Pancreas (tissue), 10 donors: Measurements from ENCODE around the gene DGKD. TPM values are rescaled to one million over a fixed set of nuclear protein-coding genes. Genes with fewer than 3 reads are reported as not detected.

Source experiments
- ATAC-seq, 4 donors: fragments of 200-7000 bp; cut with Tn5 transposase; one replicate each; pipeline versions ENCODE4 v1.8.0 to v1.9.1; 2020; ENCODE audit warnings: mild to moderate bottlenecking in 4 of 4, moderate library complexity in 4 of 4
- DNase-seq, 6 donors: peaks; one replicate each; pipeline ENCODE4 v3.0.0-alpha.2; 2020
- FAIRE-seq: peaks from 2 replicates; lab custom pipeline; 2012; peaks lifted over from hg19 to GRCh38; lab: Jason Lieb, UNC
- H3K27ac ChIP-seq, 4 donors: fragments of 200-600 bp; sonication (generic); 1 replicate in 3 of 4; 2 replicates in 1 of 4; pipeline versions ENCODE4 v1.5.0 to v1.8.0; 2020
- H3K27me3 ChIP-seq, 4 donors: fragments of 200-600 bp; one replicate each; pipeline ENCODE4 v1.8.0; 2021
- H3K36me3 ChIP-seq, 3 donors: fragments of 200-600 bp; sonication (generic) in 1 of 3; one replicate each; pipeline versions ENCODE4 v1.5.0 to v1.8.0; 2020 to 2021
- H3K4me1 ChIP-seq, 3 donors: fragments of 200-600 bp; one replicate each; pipeline ENCODE4 v1.8.0; 2021
- H3K4me3 ChIP-seq, 4 donors: fragments of 200-600 bp; sonication (generic) in 2 of 4; one replicate each; pipeline versions ENCODE4 v1.5.0 to v1.8.0; 2020 to 2021
- H3K9me3 ChIP-seq, 4 donors: fragments of 200-600 bp; one replicate each; pipeline ENCODE4 v1.8.0; 2021
- WGBS, 2 donors: extraction: QIAGEN DNeasy Blood & Tissue Kit; methylation state at CpG; one replicate each; pipeline ENCODE4 v1.1.7; 2013; 5-methylcytosine and 5-hydroxymethylcytosine counted together
- intact Hi-C, 3 donors: fragments of 100-400 bp; cut with DNase I; formaldehyde crosslinking; loops; one replicate each; pipeline versions ENCODE4 v1.11.1 to v1.14.2; 2022
- polyA plus RNA-seq, 2 donors: library from polyadenylated mRNA; stranded (reverse); fragments of 200-250 nt; gene quantifications; one replicate each; pipeline ENCODE4 v1.2.3, GENCODE V29; 2013
- total RNA-seq, 6 donors: library from RNA; stranded (reverse); fragmentation: NEBNext Ultra II Directional in 4 of 6; extraction: Animal tissue kit (Norgen Biotek cat#: 25700) in 4 of 6; gene quantifications; one replicate each; pipeline versions ENCODE4 v1.2.1 to v1.2.4, GENCODE V29; 2021 to 2023
- TF ChIP-seq, protein P1 (sequence below), 4 donors: fragments of 200-600 bp; sonication (generic) in 3 of 4; IDR thresholded peaks; one replicate each; pipeline versions ENCODE4 v1.5.0 to v1.8.0; 2021; ENCODE audit warnings: antibody characterized with exemption in 4 of 4
- donor health status: healthy with polysubstance abuse.
- donor health status: DM: no; HTN: no; CAD: no; lungs with moderate emphysema.
- donor health status: DM: no; HTN: no; CAD: no.
- donor health status: control.
- donor health status: control.
- donor health status: Bipolar disorder and iron deficiency.
- donor health status: DM: yes; HTN: yes; CAD: no.
- donor health status: DM: no; HTN: no; CAD: no.
- donor health status: DM: no; HTN: no; CAD: no.
- donor health status: DM: yes; HTN: yes; CAD: no.

Gene DGKD
- total and polyA plus RNA-seq, 8 donors, result 6.7 to 16.3 (median 8.9) TPM

DNA sequence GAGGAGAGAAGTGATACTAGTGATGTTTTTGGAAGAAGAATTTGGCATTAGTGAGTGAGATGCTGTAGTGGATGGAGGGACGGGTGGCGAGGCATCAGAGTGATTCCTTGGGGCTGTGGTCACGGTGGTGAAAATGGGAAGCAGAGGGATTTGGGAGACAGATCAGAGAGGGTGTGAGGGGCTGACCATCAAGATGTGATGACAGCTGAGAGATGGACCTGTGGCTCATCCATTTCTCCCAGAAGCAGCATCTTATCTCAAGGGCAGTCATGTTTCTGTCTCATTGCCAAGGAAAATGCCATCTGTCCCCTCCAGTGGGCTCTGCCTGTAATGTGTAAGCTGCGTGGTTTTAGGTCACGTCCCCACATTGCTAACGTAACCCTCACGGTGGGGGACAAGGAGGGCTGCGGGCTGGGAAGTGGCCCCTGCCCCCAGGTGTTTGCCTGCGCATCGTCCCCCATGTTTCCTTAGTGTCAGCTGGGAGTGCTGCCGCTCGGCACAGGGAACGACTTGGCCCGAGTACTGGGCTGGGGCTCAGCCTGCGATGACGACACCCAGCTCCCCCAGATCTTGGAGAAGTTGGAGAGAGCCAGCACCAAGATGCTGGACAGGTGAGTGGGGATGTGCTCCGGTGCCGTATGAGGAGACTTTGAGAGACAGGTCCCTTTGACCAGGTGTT is 91.0 kb downstream of the DGKD start:
- DNase-seq, result no peak
- Histone ChIP-seq H3K27ac (no peak overlapping the region), H3K4me3 (no peak overlapping the region), H3K4me1 (no peaks in the 10 kb centered on the region), H3K27me3 (no peaks in the 10 kb centered on the region), H3K36me3 (no peaks in the 10 kb centered on the region), H3K9me3 (no peaks in the 10 kb centered on the region)
- ATAC-seq, result no peak
- no peak for FAIRE-seq
- 95 to 97% methylated on average over 18 of the region's 18 CpGs for WGBS, 2 donors
- intact Hi-C loops, result no loop called here
- TF ChIP-seq, protein P1, sequence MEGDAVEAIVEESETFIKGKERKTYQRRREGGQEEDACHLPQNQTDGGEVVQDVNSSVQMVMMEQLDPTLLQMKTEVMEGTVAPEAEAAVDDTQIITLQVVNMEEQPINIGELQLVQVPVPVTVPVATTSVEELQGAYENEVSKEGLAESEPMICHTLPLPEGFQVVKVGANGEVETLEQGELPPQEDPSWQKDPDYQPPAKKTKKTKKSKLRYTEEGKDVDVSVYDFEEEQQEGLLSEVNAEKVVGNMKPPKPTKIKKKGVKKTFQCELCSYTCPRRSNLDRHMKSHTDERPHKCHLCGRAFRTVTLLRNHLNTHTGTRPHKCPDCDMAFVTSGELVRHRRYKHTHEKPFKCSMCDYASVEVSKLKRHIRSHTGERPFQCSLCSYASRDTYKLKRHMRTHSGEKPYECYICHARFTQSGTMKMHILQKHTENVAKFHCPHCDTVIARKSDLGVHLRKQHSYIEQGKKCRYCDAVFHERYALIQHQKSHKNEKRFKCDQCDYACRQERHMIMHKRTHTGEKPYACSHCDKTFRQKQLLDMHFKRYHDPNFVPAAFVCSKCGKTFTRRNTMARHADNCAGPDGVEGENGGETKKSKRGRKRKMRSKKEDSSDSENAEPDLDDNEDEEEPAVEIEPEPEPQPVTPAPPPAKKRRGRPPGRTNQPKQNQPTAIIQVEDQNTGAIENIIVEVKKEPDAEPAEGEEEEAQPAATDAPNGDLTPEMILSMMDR (IDR thresholded peaks at IDR 0.05), result no peak

DNA sequence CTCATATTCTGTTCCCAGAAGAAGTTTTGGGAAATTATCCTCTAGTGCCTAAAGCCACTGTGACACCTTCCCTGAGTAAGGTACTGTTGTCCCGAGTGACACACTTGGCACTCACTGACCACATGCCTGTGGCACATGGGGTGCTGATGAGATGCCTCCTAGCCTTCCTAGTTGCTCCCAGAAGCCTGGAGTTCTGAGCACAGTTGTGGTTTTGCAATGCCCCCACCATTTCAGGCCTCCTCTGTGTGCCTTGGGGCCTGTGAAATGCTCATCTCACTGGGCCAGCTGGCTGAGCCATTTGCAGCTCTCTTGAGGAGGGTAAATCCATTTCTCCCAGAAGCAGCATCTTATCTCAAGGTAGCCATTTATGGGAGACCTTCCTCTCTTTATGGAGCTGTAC is 91.8 kb downstream of the DGKD start:
- no peak for FAIRE-seq
- Histone ChIP-seq H3K4me1 (no peaks in the 10 kb centered on the region), H3K4me3 (no peak overlapping the region), H3K36me3 (no peaks in the 10 kb centered on the region), H3K27ac (no peak overlapping the region), H3K27me3 (no peaks in the 10 kb centered on the region), H3K9me3 (no peaks in the 10 kb centered on the region)
- TF ChIP-seq, protein P1 (IDR thresholded peaks at IDR 0.05), result no peak
- intact Hi-C loops, result no loop called here
- no peak for ATAC-seq
- WGBS, 2 donors, result 80 to 86% methylated on average over 1 of the region's 1 CpG
- no peak for DNase-seq

DNA sequence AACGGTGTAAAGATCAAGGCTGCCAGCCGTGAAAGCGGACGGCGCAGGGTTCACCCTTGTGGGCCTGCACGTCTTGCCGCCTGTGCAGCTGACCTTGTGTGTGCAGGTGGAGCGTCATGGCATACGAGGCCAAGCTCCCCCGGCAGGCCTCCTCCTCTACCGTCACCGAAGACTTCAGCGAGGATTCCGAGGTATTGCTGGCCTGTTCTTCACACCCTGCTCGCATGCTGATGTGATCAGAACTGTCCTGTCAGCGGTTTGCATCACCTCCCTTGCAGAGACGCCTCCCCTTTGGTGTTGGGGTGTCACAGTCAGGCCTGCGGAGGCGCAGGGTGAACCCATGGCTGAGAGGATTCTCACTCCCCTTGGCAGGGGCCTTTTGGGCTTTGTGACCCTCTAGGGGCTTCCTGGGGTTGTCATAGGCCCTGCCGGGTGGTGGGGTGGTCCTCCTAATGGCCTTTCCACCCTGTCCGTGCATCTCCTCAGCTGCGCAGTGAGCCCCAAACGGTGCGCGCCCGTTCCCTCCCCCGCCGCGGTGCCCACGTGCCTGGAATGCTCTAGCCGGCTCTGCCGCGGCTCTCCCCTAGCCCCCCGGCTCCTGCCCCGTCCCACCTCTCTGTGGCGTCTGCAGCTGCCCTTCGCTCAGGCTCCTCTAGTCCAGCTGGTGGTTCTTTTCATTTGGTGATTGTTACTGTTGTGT is 92.5 kb downstream of the DGKD start:
- FAIRE-seq (no peak), ATAC-seq (no peak), DNase-seq (peak in 1 of 6 donors; percentile 41)
- Histone ChIP-seq H3K36me3 (peaks cover 0 to 5% (median 0%) of the 10 kb centered on the region in 3 donors), H3K4me3 (no peak overlapping the region), H3K4me1 (no peaks in the 10 kb centered on the region), H3K27ac (no peak overlapping the region), H3K9me3 (no peaks in the 10 kb centered on the region), H3K27me3 (no peaks in the 10 kb centered on the region)
- intact Hi-C loops, result no loop called here
- 92 to 93% methylated on average over 37 of the region's 37 CpGs for WGBS, 2 donors
- TF ChIP-seq, protein P1 (IDR thresholded peaks at IDR 0.05), result no peak

DNA sequence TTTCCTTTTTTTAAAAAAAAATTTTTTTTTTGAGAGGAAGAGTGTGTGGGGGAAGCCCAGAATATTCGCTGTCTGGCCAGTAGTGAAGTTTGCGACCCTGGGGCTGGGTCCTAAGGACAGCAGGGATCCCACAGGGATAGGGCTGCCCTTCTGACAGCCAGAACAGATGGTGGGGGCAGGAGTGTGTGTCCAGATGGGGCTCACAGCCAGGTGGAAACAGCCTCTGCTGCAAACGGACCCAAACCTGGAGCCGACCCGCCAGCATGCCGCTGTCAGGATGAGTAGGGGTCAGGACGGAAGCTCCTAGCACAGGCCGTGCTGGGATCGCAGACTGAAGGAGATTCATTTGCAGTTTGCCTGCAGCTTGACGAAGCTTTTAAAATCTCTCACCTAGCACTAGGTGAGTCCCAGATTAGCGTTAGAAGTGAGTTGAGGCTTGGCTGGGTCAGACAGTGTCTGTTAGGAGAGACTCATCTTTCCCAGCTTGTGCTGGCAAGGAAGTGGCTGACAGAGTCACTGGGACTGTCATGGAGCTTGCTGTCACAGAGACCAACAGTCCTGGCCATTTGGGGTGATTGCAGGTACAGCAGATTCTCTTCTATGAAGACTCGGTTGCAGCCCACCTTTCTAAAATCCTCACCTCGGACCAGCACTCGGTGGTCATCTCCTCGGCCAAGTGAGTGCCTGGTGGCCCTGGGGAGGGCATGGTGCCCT is 93.4 kb downstream of the DGKD start:
- DNase-seq, result no peak
- intact Hi-C loops, result no loop called here
- TF ChIP-seq, protein P1 (IDR thresholded peaks at IDR 0.05), result no peak
- FAIRE-seq, result no peak
- no peak overlapping the region for H3K4me3 ChIP-seq
- no peaks in the 10 kb centered on the region for H3K27me3 ChIP-seq
- ATAC-seq, result no peak
- WGBS, 2 donors, result 91 to 93% methylated on average over 15 of the region's 15 CpGs
- H3K4me1 ChIP-seq, result no peaks in the 10 kb centered on the region
- peaks cover 0 to 11% (median 0%) of the 10 kb centered on the region in 3 donors for H3K36me3 ChIP-seq
- H3K27ac ChIP-seq, result no peak overlapping the region
- H3K9me3 ChIP-seq, result no peaks in the 10 kb centered on the region
